Upper lobe of left lung (tissue), 4 donors: Measurements from ENCODE around the gene ATP5PB.

Source experiments
- EP300 ChIP-seq, 4 donors: sonication (generic); formaldehyde crosslinking; IDR thresholded peaks; one replicate each; pipeline ENCODE4 v1.5.1; 2017; ENCODE audit warnings: antibody characterized with exemption in 4 of 4, control low read depth in 2 of 4
- TF ChIP-seq, protein P1 (sequence below), 6 experiments: fragments of 450-650 bp in 4 of 6; fragments of 200-600 bp in 2 of 6; sonication (generic) in 2 of 6; IDR thresholded peaks; one replicate each; pipeline ENCODE4 v1.5.1; 2016 to 2019; ENCODE audit warnings: antibody characterized with exemption in 6 of 6

DNA sequence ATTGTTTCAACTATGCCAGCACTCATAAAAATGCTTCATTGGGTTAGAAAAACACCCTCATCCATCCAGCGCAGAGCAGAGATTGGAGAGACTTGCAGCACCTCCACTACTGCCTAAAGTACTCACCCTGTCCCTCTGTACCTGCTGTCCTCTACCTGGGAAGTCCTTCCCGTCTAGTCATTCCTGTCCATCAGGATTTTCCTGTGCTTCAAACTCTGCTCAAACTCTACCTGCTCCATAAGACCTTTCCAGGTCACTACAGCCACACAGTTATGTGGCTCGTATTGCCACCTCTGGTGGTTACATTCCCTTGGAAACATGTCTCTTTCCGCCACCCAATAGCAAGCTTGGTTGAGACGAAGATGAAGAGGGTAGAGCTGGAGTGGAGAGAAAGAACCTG is 28.9 kb upstream of the ATP5PB start:
- TF ChIP-seq EP300 (IDR thresholded peaks at IDR 0.05) = no peak
- TF ChIP-seq, protein P1, sequence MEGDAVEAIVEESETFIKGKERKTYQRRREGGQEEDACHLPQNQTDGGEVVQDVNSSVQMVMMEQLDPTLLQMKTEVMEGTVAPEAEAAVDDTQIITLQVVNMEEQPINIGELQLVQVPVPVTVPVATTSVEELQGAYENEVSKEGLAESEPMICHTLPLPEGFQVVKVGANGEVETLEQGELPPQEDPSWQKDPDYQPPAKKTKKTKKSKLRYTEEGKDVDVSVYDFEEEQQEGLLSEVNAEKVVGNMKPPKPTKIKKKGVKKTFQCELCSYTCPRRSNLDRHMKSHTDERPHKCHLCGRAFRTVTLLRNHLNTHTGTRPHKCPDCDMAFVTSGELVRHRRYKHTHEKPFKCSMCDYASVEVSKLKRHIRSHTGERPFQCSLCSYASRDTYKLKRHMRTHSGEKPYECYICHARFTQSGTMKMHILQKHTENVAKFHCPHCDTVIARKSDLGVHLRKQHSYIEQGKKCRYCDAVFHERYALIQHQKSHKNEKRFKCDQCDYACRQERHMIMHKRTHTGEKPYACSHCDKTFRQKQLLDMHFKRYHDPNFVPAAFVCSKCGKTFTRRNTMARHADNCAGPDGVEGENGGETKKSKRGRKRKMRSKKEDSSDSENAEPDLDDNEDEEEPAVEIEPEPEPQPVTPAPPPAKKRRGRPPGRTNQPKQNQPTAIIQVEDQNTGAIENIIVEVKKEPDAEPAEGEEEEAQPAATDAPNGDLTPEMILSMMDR (IDR thresholded peaks at IDR 0.05) = no peak
